Right kidney (tissue), 9 donors: Measurements from ENCODE around the gene OR5H2.
"Not testable (repeated sequence)": the region's sequence is repeated elsewhere in the genome, so short reads cannot be mapped to it uniquely, and the experiment has no call there.

Experiments
- DNase-seq: peaks from one replicate; pipeline ENCODE4 v3.0.0-alpha.2; 2016
- long read RNA-seq, 8 donors: transcript quantifications; one replicate each; lab custom pipeline, GENCODE V29; 2026

OR5H2 gene
- long read RNA-seq, donor 1, partial matches to known transcripts, result 0 of 1 reads
- long read RNA-seq, donor 1, other reads (novel, unspliced or antisense), result 0 of 1 reads
- long read RNA-seq, donor 2, result 0 reads
- long read RNA-seq, donor 3, result 0 reads
- long read RNA-seq, donor 4, result 0 reads
- long read RNA-seq, donor 5, result 0 reads
- long read RNA-seq, donor 6, result 0 reads
- long read RNA-seq, donor 7, result 0 reads
- long read RNA-seq, donor 8, result 0 reads

DNA sequence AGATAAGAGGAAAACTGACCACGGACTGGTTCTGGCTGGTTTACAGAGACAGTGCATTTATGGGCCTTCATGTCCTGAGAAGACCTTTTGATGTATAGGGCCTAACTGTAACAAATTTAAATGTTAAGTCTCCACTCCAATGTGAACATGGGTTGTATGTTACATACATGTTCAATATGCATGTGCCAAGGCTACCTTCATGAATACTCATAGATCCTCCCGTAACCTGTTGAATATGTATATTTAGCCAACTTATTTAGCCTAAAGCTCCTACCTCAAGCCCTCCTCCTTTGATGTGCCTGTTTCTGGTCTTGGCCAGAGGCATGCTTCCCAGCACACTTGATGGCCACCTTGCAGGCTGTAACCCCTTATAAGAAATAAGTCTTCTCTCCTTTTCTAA is at the start of gene OR5H2:
OR5H2 (plus strand) TSS at position 301 of the 400 bp plus-strand sequence. CDS start 398 bp downstream, outside the sequence.
- DNase-seq, result no peak

DNA sequence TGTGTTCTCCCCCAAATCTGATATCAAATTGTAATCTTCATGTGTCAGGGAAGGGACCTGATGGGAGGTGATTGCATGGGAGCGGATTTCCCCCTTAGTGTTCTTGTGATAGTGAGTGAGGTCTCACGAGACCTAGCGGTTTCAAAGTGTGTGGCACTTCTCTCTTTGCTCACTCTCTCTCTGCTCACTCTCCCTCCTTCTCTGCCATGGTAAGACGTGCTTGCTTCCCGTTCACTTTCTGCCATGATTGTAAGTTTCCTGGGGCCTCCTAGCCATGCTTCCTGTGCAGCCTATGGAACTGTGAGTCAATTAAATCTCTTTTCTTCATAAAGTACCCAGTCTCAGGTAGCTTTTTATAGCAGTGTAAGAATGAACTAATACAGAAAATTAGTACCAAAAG is 48.8 kb upstream of the OR5H2 start:
- DNase-seq, result no peak

DNA sequence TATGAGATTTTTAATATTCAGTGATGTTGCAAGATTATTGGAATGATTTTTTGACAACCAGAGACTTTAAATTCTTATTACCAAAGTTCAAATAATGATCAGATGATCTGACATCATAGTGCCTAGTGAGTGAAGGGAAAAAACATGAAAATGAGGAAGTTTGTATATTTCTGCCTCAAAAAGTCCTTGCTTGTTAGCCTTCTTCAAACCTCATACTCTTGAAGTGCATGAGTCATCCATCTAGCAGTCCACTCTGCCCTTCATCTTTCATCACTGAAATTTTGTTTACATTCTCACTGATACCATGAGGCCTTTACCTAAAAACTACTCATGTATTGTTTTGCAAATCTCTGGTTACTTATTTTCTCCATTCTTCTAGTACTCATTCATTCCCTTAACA is 42.2 kb upstream of the OR5H2 start:
- no peak for DNase-seq

DNA sequence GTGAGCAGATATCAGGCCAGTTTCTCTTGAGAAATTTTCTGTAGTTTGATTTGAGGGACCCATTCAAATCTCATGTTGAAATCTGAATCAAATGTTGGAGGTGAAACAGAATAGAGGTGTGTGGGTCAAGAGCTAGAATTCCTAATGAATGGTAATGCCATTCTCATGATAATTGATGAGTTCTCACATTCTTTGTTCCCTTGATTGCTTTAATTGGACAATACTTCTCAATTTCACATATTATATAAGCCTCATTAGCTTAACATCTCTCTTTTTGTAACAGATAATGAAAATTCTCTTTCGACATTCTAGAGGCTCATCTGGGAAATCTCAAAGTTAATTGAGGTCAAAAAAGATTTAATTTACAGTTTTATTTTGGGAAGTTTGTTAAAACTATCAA is 40.1 kb upstream of the OR5H2 start:
- DNase-seq, result no peak

DNA sequence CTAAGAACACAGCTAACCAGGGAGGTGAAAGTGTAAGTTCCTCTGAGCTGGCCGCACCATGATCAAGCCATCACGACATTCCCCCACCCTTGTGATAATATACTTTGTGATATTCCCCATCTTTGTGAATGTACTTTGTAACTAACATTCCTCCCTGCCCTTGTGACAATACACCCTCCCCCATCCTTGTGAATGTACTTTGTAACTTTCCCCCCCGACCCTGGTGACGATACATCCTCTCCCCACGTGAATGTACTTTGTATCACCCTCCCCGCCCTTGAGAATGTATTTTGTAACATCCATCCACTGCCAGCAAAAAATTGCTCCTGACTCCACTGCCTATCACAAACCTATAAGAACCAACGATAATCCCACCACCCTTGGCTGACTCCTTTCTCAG is 38.5 kb upstream of the OR5H2 start:
- DNase-seq, result no peak

DNA sequence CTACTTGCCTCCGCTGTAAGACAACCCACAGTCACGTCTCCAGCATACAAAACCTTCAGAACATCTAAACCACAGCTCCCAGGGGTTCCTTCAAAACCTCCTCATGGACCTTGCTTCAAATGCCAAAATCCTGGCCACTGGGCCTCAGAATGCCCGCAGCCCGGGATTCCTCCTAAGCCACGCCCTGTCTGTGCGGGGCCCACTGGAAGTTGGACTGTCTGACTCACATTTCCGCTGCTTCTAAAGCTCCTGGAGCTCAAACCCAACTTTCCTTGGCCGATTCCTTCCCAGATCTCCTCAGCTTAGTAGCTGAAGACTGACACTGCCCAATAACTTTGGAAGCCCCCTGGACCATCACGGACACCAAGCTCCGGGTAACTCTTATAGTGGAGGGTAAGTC is 36.2 kb upstream of the OR5H2 start:
- DNase-seq, result no peak

DNA sequence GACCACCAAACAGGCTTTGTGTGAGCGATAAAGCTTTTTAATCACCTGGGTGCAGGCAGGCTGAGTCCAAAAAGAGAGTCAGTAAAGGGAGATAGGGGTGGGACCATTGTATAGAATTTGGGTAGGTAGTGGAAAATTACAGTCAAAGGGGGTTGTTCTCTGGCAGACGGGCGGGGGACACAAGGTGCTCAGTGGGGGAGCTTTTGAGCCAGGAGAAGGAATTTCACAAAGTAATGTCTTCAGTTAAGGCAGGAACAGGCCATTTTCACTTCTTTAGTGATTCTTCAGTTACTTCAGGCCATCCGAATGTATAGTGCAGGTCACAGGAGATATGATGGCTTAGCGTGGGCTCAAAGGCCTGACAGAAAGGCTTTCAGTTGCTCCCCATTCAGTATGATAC is 26.3 kb upstream of the OR5H2 start:
- DNase-seq, result not testable (repeated sequence)

DNA sequence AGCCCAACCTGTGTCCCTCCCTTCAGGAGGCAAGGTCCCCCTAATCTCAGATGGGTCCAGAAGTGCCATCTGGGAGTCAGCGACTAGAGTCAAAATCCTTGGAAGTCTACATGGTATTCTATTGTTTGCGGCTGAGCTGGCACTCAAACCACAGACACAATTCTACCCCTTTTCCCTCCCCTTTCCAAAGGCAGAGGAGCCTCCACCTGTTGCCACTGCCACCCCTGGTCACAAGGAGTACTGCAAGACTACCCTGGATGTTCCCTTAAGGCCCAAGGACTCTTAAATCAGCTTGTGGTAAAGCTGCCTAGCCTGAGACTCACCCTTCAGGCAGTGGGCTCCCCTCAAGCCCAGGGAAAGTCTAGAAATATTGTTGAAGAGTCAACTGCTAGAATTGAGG is 22.6 kb upstream of the OR5H2 start:
- DNase-seq, result no peak

DNA sequence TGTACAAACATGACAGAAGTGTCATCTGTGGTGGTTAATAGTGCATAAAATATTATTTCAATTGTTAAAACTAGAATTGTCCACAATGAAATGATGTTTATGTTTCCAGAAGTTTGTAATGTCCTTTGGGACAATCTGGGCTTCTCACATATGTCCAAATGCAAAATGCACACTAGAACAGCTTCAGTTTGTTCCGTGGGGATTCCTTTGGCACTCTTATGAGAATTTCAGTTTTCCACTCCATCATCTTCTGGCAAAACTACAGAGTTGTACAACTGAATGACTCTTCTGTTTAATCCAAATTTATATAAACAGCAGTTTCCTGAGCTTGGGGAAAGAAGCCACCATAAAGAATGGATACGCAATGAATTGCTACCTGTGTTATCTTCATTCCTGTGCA is 20.3 kb upstream of the OR5H2 start:
- no peak for DNase-seq

DNA sequence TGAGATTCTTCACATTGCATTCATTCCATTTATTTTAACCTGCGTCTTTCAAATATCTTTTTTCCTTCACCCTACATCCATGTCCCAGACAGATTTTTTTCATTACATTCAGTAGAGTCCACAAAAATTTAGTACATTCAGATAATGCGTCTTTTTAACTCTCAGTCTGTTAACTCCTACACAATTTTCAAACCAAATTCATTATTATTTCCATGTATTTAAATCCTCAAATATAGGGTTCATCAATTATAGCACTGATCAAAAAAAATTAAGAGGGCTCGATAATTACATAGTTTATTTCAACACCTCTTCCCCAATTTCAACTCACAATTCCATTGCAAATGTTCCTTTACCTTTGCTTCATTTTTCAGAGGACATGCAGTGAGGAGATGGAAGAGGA is 18.4 kb upstream of the OR5H2 start, which contains the start of gene OR5H6:
OR5H6 (plus strand) TSS at position 301 of the 400 bp plus-strand sequence; CDS start at position 390, 89 bp downstream.
- DNase-seq, result no peak

DNA sequence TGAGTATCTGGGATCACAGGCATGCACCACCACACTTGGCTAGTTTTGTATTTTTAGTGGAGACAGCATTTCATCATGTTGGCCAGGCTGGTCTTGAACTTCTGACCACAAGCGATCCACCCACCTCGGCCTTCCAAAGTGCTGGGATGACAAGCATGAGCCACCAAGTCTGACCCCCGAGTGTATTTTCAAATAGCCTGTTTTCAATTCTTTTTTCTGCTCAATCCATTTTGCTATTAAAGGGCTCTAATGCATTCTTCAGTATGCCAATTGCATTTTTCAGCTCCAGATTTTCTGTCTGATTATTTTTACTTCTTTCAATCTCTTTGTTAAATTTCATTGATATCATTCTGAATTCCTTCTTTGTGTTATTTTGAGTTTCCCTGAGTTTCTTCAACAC is 12.5 kb upstream of the OR5H2 start:
- no peak for DNase-seq

DNA sequence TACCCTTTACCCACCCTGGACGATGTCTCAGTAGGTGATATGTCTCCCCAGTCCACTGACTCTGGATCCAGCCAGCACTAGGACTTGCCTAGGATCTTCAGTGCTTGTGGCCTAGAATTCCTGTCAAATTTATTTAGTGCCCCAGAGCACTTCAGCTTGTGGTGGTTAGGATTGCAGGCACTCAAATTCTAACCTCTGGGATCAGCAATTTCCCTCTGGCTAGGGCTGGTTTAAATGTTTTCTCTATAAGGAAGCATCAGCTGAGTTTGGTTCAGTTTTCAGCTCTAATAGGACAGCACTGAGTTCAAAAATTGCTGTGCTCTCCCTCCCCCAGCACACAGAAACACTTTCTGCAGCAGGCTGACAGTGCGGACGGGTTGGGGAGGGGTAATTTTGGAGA is 10.2 kb upstream of the OR5H2 start:
- DNase-seq, result no peak

DNA sequence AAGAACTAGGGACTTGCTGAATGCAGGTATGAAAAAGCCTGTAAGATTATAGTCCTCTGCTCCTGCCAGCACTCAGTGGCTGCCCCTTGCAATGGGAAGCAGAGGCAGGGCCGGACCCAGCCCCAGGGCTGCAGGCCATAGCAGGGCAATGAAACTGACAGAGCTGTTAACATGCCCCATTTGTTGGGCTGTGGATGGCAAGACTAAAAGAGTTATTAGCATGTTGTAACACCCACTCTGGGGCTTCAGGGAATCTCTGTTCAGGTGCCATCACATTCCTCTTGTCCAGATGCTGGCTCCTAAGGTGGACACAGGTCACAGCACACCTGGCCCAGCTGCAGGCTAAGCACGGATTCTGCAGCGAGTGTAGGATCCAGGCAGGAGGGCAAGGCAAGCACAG is 7.4 kb upstream of the OR5H2 start:
- DNase-seq, result no peak

DNA sequence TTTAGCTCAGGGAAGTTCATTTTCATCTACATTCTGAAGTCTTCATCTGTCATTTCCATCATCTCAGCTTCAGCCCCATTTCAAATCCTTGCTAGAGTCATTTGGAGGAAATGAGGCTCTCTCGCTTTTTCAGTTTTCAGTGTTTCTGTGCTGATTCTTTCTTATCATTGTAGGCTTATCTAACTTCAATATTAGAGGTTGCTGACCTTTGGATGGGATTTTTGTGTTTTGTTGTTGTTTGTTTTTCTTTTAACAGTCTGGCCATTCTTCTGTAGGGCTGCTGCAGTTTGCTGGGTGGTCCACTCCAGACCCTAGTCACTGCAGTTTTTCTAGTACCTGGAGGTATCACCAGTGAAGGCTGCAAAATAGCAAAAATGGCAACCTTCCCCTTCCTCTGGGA is 8.6 kb downstream of the OR5H2 start:
- DNase-seq, result no peak

DNA sequence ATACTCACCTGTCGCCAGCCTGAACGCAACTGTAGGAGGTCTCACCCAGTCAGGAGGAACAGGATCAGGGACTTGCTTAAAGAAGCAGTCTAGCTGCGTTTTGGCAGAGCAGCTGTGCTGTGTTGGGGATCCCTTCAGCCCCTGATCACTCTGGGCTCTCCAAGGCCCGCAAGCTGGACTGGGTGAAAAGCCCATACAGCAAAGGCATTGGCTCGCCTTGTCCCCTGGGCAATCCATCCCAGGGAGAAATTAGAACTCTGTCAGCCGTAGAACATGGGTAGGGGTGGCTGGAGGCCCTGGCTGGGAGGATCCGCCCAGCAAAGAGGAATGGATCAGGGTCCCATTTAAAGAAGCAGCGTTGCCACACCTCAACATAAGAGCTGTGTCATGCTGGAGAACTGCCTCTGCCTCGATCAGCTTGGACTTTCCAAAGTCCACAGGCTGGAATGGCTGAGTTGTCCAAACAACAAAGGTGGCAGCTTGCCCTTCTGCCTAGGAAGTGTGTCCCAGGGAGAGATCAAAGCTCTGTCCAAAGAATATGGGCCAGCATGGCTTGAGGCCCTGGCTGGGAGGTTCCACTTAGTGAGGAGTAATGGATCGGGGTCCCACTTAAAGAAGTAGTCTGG is 9.1 kb downstream of the OR5H2 start:
- no peak for DNase-seq

DNA sequence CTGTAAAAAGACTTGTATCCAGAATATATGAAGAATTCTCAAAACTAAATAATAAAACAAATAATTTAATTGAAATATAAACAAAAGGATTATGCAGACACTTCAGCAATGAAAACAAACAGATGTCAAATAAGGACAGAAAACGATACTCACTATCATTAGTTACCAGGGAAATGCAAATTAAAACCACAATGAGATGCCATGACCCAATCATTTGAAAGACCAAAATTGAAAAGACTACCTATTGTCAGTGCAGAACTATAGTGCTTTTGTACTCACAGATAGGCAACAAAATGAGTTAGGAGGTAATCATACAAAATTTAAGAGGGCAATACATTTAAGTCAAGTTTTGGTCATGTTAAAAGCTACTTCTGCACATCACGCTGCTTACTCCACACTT is 39.8 kb downstream of the OR5H2 start:
- no peak for DNase-seq

DNA sequence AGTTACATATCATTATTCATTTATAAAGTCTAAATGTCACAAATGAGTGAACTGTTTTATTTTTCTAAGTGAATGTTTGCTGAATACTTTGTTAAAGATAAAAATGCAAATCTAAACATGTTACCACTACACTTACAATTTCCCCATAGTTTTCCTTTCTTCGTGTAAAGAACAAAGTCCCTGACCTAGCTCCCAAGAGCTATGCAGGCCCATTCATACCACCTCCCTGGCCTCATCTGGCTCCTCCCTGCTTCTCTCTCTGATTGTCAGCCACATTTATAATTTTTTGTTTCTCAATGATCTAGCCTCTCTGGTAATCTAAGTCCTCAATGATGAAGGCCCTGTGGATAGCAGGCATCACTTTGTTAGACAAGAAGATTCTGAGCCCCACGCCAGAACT is 40.4 kb downstream of the OR5H2 start:
- no peak for DNase-seq

DNA sequence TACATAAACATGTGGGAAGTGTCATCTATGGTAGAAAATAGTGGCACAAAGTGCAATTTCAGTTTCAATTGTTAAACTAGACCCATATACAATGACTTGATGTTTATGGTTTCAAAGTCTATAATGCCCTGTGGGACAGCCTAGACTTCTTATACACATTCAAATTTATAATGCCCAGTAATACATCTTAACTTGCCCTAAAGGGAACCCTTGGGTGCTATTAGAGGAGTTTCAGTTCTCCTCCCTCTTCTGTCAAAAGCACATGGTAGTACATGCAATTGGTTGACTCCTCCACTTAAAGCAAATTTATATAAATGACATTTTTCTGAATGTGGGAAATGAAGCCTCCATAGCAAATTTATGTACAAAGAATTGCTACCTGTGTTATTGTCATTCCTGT is 41.1 kb downstream of the OR5H2 start:
- no peak for DNase-seq

DNA sequence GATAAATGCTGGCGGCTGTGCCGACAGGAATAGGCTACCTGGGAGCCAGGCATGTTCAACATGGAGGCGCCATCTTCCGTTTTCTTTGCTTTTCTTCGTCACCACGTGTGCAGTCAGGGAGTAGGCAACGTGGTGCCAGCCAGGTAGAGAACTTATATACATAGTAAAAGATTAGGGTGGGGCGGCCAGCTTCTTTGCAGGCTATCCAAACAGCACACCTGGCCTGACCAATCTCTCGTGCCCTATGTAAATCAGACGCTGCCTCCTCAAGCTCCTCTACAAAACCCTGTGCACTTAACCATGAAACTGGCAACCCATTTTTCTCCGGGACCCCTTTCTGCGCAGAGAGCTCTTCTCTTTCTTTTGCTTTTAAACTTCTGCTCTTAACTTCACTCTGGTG is 42.8 kb downstream of the OR5H2 start:
- DNase-seq, result peak; percentile 1

DNA sequence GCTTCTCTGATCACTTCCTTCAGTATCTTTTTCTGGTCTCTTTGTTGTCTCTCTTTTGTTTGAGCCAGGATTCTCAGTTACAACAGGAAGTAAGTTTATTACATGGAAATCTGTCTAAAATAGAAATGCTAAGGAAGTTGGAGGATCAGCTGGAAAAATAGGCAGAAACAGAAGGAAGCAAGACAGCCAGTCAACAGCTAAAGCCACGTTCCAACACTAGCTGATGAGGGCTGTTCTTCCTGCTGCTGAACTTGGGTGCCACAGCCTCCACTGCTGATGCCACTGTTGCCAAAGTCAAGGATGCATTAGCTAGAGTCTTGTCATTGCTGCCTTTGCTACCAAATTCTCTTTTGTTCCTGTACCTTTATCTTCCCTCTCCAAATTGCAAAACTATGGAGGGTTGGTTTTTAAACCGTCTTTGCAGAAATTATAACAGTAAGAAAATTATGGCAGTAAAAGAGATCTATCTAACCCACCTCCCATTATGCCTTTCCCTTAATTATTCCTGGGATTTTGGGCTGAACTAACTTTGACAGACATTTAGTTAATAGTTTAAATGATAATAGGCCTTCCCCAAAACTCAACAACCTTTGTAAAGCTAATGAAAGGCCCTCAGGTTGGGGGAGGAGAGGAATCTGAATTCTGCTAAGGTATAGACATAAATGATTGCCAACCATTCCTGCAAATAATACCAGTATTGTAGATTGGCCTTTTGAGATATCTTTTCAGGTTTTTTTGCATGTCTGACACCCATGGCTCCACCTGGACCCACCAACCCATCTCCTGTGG is 44.0 kb downstream of the OR5H2 start:
- DNase-seq, result no peak

DNA sequence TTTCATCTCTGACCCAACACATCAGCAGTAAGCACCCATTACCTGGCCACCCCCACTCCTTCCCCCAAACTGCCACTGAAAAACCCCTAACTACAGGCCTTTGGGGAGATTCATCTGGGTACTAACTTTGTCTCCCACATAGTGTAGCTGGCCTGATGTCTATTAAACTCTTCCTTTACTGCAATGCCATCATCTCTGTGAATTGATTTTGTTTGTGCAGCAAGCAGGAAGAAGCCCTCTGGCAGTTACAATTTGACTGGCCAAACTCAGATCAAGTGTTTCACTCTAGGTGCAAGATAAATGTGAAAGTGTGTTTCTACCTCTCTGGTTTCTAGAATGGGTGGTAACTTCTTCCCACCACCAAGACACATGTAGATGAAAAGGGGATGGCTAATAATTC is 44.6 kb downstream of the OR5H2 start:
- no peak for DNase-seq

DNA sequence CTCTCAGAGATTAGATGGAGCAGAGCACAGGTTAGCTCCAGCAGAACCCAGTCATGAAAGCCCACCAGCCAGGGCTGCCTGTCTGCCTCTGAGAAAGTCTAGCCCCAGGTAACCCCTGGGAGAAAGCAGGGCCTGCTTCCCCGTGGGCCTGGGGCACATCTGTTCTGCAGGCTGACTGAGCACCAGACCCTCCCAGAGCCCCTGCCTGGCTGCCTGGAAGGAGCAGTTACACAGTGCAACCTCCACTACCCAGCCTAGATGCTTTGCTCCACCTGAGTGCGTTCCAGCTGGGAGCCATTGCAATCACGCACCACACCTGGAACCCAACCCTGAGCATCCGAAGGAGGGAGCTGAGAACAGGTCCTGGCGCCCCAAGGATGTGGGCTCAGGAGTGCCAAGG is 46.6 kb downstream of the OR5H2 start:
- no peak for DNase-seq

DNA sequence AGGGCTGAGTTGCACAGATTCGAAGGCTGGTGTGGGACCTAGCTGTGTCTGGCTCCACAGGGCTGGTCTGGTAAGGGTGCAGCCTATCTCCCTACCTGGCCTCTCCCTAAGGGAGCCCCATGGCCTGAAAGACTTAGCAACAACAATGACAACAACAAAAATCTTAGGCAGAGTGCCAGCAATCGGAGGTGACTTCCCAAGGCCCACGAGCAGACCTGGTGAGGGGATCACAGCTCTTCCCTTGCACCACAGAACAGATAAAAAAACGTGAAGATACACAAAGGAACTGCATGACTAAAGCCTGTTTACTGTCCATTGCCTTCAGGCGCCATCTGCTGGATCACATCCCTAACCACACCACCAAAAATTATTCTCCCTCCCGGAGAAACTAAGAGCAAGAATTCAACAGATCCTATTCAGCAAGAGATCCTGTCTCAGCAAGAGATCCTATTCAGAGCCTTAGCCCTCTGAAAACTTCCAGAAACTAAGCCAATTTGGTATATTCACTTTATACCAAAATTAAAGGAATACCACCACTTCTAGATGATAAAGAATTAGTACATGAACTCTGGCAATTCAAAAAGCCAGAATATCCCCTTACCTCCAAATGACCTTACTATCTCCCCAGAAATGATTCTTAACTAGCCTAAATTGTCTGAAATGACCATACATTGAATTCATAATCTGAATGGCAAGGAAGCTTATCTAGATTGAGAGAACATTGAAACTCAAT is 47.3 kb downstream of the OR5H2 start:
- DNase-seq, result peak; percentile 45
